ENCODE results near the gene FUZ. TPM values are rescaled to one million over a fixed set of nuclear protein-coding genes. Genes with fewer than 3 reads are reported as not detected.

Gene FUZ
- total RNA-seq, 2 donors from 2014 or later, result 11.0 to 16.2 TPM

DNA sequence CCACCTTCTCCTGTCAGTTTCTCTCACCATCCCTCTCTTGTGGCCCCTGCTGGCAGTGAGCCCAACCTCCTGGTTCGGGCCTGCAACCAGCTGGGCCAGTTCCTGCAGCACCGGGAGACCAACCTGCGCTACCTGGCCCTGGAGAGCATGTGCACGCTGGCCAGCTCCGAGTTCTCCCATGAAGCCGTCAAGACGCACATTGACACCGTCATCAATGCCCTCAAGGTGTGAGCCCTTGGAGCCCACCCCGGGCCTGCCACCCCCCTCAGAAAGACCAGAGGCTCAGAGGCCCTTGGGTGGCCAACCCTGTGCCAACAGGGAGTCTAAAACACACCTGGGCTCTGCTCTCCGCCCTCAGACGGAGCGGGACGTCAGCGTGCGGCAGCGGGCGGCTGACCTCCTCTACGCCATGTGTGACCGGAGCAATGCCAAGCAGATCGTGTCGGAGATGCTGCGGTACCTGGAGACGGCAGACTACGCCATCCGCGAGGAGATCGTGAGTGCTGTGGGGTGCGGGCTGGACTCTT, 13.8 kb downstream of the FUZ start:
- intact Hi-C loops (cut with DNase I), result no loop called here
- ATAC-seq, result no peak

DNA sequence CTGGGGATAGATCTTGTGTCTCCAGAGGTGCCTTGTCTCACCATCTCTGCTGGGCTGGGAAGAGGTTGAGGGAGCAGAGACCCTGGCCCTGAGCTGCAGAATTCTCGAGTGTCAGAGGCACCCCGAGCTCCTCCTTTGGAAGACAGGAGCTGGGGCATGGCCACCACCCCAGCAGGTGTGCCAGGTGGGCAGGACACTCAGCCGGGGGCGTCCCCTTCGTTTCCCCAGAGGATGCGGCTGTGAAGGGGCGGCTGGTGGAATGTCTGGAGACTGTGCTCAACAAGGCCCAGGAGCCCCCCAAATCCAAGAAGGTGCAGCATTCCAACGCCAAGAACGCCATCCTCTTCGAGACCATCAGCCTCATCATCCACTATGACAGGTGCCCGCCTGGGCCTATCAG, 14.5 kb downstream of the FUZ start:
- DNase-seq (no peak), ATAC-seq (no peak)
- intact Hi-C loops (cut with DNase I), result no loop called here

More for the DNA sequence above, 13.8 kb downstream of the FUZ start:
- no peak for DNase-seq

DNA sequence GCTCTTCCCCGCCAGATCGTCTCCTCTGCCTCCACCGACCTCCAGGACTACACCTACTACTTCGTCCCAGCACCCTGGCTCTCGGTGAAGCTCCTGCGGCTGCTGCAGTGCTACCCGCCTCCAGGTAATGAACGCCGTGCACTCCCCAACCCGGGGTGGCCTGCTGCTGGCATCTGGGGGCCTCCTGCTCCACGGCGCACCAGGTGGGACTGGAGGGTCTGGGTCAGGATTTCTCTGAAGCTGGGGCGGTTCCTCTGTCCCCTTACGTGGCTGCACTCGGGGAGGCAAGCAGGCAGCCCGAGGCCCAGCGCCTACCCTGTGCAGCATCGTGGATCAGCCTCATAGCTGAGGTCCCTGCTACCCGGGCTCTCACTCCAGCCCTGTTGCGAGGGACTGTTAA, 17.5 kb downstream of the FUZ start:
- DNase-seq, result no peak
- no peak for ATAC-seq
- intact Hi-C loops (cut with DNase I), result no loop called here

DNA sequence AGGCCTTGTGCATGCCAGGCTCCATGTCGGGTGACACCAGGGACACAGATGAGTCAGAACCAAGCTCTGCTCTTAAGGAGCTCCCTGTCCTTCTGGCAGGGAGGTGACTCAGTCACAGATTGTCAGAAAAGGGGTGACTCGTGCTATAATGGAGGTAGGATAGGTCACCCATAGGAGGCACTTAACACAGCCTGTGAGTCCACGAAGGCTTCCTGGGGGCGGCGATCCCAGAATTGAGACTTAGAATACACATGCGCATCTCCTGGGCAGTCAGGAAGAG, 19.6 kb downstream of the FUZ start:
- no peak for DNase-seq
- intact Hi-C loops (cut with DNase I), result no loop called here
- ATAC-seq, result peak in 1 of 2 donors; percentile 65

GRCh38 chr19:49792829-49793560, 20.1 kb downstream of the FUZ start:
- DNase-seq (no peak), ATAC-seq (no peak)
- intact Hi-C loops (cut with DNase I), result no loop called here

- ATAC-seq, result no peak
- intact Hi-C loops (cut with DNase I), result no loop called here
- DNase-seq, result no peak
These were observed 21.2 kb downstream of the FUZ start for GRCh38 chr19:49791776-49792445.

DNA sequence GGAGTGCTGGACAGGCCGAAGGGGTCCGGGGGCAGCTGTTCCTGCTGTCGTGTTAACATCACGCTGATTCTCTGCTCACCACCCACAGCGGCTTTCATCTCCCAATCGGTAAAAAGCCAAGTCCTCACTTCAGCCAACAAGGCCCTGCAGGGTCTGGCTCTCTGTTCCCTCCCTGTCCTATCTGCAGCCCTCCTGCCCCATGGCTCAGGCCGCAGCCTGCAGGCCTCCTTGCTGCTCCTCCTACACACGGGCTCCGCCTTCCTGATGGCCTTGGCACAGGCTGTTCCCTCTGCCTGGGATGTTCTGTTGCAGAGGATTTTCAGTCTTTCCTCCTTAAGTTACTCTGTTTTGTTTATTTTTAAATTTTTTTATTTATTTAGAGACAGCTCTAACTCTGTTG, 22.2 kb downstream of the FUZ start:
- DNase-seq (no peak), ATAC-seq (peak; percentile 71 to 82)
- intact Hi-C loops (cut with DNase I), result no loop called here

- intact Hi-C loops (cut with DNase I), result no loop called here
- ATAC-seq (no peak), DNase-seq (no peak)
These were observed 24.2 kb downstream of the FUZ start for GRCh38 chr19:49788857-49789256.

DNA sequence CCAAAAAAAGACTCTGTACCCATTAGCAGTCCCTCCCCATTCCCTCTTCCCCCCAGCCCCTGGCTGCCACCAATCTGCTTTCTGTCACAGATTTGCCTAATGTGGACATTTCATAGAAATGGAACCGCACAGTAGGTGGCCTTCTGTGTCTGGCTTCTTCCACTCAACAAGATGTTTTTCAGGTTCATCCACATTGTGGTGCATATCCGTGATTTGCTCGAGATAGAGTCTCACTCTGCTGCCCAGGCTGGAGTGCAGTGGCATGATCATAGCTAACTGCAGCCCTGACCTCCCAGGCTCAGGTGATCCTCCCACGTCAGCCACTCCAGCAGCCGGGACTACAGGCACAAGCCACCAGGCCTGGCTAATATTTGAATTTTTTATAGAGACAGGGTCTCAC, 25.3 kb downstream of the FUZ start:
- DNase-seq (no peak), ATAC-seq (no peak)
- intact Hi-C loops (cut with DNase I), result no loop called here

GRCh38 chr19:49786376-49786820, 26.7 kb downstream of the FUZ start:
- ATAC-seq (peak; percentile 25 to 76), DNase-seq (peak; percentile 50)
- intact Hi-C loops (cut with DNase I), result no loop called here

DNA sequence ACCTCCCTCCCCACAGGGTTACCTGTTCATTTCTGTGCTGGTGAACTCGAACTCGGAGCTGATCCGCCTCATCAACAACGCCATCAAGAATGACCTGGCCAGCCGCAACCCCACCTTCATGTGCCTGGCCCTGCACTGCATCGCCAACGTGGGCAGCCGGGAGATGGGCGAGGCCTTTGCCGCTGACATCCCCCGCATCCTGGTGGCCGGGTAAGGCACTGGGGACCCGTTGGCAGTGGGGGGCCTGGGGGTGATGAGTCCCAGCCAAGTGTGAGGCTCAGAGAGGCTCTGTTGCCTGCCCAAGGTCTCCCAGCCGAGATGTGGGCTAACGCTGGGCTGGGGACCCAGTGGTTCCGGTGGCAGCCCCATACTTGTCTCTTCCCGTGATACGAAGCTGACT, 30.6 kb downstream of the FUZ start:
- ATAC-seq, result no peak
- intact Hi-C loops (cut with DNase I), result no loop called here
- DNase-seq, result no peak

GRCh38 chr19:49781394-49781793, 31.7 kb downstream of the FUZ start:
- intact Hi-C loops (cut with DNase I), result no loop called here
- DNase-seq (no peak), ATAC-seq (peak in 1 of 2 donors; percentile 14)

DNA sequence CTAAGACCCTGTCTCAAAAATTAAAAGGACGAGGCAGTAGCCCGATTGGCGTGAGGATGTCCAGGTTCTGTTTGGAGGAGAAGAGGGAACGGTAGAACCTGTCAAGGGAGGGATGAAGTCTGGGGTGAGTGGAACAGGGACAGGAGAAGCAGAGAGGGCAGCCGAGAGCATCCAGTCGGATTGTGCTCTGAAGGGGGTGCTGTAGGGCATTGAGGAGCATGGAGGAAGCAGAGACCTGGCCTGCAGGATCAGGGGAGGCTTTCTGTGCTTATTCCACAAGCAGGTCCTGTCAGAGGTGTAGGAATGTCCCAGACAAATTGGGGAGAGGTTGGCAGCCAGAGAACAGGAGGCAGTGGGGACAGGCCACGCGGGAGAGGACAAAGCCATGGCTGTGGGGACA, 32.2 kb downstream of the FUZ start:
- ATAC-seq (no peak), DNase-seq (no peak)
- intact Hi-C loops (cut with DNase I), result no loop called here

- ATAC-seq, result peak in 1 of 2 donors; percentile 21
- intact Hi-C loops (cut with DNase I), result no loop called here
- DNase-seq, result no peak
These were observed 33.1 kb downstream of the FUZ start for GRCh38 chr19:49779731-49780555.

DNA sequence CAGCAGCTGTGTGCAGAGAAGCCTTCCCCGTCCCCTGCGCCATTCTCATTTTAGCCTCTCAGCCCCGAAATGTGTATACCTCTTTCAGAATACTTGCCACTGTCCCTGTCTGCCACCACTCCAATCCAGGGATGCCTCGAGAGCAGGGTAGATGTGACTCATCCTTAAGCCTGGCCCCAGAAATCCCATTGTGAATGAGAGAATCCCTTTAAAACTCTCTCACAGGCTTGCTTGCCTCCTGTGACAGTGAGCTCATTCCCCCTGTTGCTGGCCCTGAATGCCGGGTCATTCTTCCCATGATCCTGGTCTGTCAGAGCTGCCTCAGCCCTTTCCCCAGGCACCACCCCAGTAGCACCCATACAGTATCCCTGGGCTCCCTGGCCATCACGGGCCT, 36.7 kb downstream of the FUZ start:
- intact Hi-C loops (cut with DNase I), result no loop called here
- no peak for ATAC-seq

DNA sequence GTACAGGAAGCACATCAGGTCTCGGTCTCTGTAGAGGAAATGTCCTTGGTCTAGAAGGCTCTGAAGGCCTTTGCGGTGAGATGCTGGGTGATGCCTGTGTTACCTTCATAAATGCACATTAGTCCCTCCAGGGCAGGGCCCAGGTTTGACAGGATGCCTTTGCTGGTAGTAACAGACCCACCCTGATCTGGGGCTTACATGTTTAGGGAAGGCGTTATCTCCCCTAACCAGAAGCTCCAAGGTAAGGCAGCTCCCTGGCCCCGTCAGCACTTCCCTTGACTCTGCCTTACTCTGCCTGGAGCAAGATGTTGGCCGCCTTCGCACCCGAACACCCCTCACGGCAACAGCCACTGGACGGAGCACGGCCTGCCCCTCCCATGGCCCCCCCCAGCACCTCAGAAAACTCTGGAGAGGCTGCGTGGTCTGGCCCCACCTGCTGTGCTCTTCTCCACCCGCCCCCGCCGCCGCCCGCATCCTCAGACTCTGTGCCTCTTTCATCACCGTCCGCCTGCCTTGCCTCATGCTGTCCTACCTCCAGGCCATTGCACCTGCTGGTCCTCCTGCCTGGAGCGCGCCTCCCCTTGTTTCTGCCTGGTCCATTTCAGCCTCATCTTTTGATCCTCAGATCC, 37.2 kb downstream of the FUZ start:
- intact Hi-C loops (cut with DNase I), result no loop called here
- DNase-seq (no peak), ATAC-seq (no peak)

More for the DNA sequence above, 36.7 kb downstream of the FUZ start:
- no peak for DNase-seq

DNA sequence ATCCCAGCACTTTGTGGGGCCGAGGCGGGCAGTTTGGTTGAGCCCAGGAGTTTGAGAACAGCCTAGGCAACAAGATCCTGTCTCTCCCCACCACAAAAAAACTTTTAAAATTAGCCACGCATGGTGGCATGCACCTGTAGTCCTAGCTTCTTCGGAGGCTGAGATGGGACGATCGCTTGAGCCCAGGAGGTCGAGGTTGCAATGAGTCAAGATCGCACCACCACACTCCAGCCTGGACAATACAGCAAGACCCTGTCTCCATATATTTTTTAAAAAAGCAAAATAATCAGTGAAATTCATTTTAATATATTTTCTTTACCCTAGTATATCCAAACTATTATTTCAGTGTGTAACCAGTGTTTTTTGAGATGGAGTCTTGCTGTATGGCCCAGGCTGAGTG, 38.1 kb downstream of the FUZ start:
- DNase-seq (no peak), ATAC-seq (no peak)
- intact Hi-C loops (cut with DNase I), result no loop called here

- ATAC-seq, result no peak
- intact Hi-C loops (cut with DNase I), result no loop called here
- DNase-seq, result no peak
These were observed 39.3 kb downstream of the FUZ start for GRCh38 chr19:49773663-49774350.

DNA sequence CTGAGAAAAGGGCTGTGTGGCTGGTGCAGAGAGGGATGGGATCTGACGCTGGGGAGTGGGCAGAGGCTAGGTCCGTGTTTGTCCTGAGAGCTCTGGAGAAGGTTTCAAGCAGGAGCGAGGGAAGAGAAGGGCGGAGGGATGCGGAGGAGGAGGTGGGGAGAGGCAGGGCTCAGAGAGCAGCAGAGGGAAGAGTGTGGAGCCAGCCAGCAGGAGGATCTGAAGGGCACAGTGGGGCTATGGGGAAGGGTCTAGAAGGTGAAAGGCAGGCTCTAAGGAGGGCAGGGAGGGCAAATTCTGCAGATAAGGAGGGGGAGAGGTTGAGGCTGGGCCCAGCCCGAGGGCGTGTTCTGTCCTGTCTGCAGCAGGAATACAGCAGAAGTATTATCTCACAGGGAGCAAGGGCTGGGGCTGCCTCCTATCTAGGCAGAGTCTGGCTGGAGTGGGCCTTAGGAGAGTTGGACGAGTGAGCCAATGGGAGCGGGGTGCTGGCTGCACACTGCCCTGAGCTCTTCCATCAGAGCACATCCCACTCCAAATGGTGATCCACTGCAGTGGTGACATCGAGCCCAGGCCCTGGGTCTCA, 40.2 kb downstream of the FUZ start:
- intact Hi-C loops (cut with DNase I), result no loop called here
- DNase-seq (no peak), ATAC-seq (no peak)

Measured in left cardiac atrium (tissue), 4 donors.